OCI-LY1 (cell line): ENCODE data around the gene SPO11.

Source experiments
- CTCF ChIP-seq: fragments of 200-600 bp; sonication (generic), shearing (Covaris generic); IDR thresholded peaks from 2 replicates; pipeline ENCODE4 v1.5.1; 2017; ENCODE audit warnings: mild to moderate bottlenecking, antibody characterized with exemption, low read length, moderate library complexity, mixed read lengths
- EZH2 ChIP-seq: fragments of 200-600 bp; sonication (generic), shearing (Covaris generic); IDR thresholded peaks from 2 replicates; pipeline ENCODE4 v1.8.0; 2017; ENCODE audit warnings: borderline replicate concordance, mixed run types, mild to moderate bottlenecking, antibody characterized with exemption, low read length, moderate library complexity, mixed read lengths

GRCh38 chr20:57317789-57318371, 11.7 kb upstream of the SPO11 start:
- TF ChIP-seq CTCF (no peak), EZH2 (no peak)
